Measurements from ENCODE around the gene ATP8A1.

Gene ATP8A1

GRCh38 chr4:42523066-42523718 lies 133.7 kb downstream of the ATP8A1 start:
- Histone ChIP-seq H3K4me1 (ENCODE audit: low read length) (no peaks in the 10 kb centered on the region), H3K27ac (ENCODE audit: low read length) (no peak overlapping the region), H2AFZ (ENCODE audit: low read depth, low read length) (no peak overlapping the region), H4K20me1 (ENCODE audit: insufficient read depth, low read length) (no peaks in the 10 kb centered on the region), H3K79me2 (ENCODE audit: low read length) (no peaks in the 10 kb centered on the region), H3K9me3 (ENCODE audit: insufficient read depth, low read length) (no peaks in the 10 kb centered on the region), H3K27me3 (ENCODE audit: low read depth, low read length) (no peaks in the 10 kb centered on the region), H3K36me3 (replicated peaks; ENCODE audit: low read depth, low read length) (peaks cover 7% of the 10 kb centered on the region), H3K9ac (ENCODE audit: low read length) (no peak overlapping the region), H3K4me2 (ENCODE audit: low read length) (no peak overlapping the region), H3K4me3 (ENCODE audit: low read length) (no peak overlapping the region)
- no peak for TF ChIP-seq EZH2phosphoT487 (IDR thresholded peaks at IDR 0.05; ENCODE audit: low read depth)
- TF ChIP-seq CTCF (IDR thresholded peaks at IDR 0.05; ENCODE audit: low read depth, low read length): no peak

GRCh38 chr4:42519803-42520417 lies 137.0 kb downstream of the ATP8A1 start:
- no peak overlapping the region for H3K4me2 ChIP-seq (ENCODE audit: low read length)
- no peaks in the 10 kb centered on the region for H3K9me3 ChIP-seq (ENCODE audit: insufficient read depth, low read length)
- no peak overlapping the region for H3K27ac ChIP-seq (ENCODE audit: low read length)
- no peak overlapping the region for H3K4me3 ChIP-seq (ENCODE audit: low read length)
- H3K27me3 ChIP-seq (ENCODE audit: low read depth, low read length): no peaks in the 10 kb centered on the region
- H3K79me2 ChIP-seq (ENCODE audit: low read length): no peaks in the 10 kb centered on the region
- peaks cover 9% of the 10 kb centered on the region for H3K4me1 ChIP-seq (ENCODE audit: low read length)
- no peak overlapping the region for H3K9ac ChIP-seq (ENCODE audit: low read length)
- H4K20me1 ChIP-seq (ENCODE audit: insufficient read depth, low read length): no peaks in the 10 kb centered on the region
- no peak overlapping the region for H2AFZ ChIP-seq (ENCODE audit: low read depth, low read length)
- TF ChIP-seq EZH2phosphoT487 (IDR thresholded peaks at IDR 0.05; ENCODE audit: low read depth) (no peak), CTCF (IDR thresholded peaks at IDR 0.05; ENCODE audit: low read depth, low read length) (peak; percentile 73)
- H3K36me3 ChIP-seq (replicated peaks; ENCODE audit: low read depth, low read length): peaks cover 7% of the 10 kb centered on the region

- peaks cover 4% of the 10 kb centered on the region for H3K36me3 ChIP-seq (replicated peaks; ENCODE audit: low read depth, low read length)
- TF ChIP-seq CTCF (IDR thresholded peaks at IDR 0.05; ENCODE audit: low read depth, low read length) (no peak), EZH2phosphoT487 (IDR thresholded peaks at IDR 0.05; ENCODE audit: low read depth) (no peak)
These were observed 141.6 kb downstream of the ATP8A1 start for GRCh38 chr4:42515156-42515884.

More at GRCh38 chr4:42515156-42515884, 141.6 kb downstream of the ATP8A1 start:
- Histone ChIP-seq H3K4me3 (ENCODE audit: low read length) (peak overlapping the region; percentile 24), H3K4me1 (ENCODE audit: low read length) (peaks cover 16% of the 10 kb centered on the region), H3K27me3 (ENCODE audit: low read depth, low read length) (no peaks in the 10 kb centered on the region), H4K20me1 (ENCODE audit: insufficient read depth, low read length) (no peaks in the 10 kb centered on the region), H3K27ac (ENCODE audit: low read length) (0 out of 2 replicates have a peak overlapping the region, but pooled peaks have one; percentile 4), H3K4me2 (ENCODE audit: low read length) (peak overlapping the region; percentile 69), H3K79me2 (ENCODE audit: low read length) (no peaks in the 10 kb centered on the region), H2AFZ (ENCODE audit: low read depth, low read length) (no peak overlapping the region), H3K9ac (ENCODE audit: low read length) (0 out of 2 replicates have a peak overlapping the region, but pooled peaks have one; percentile 7), H3K9me3 (ENCODE audit: insufficient read depth, low read length) (no peaks in the 10 kb centered on the region)

Measured in OCI-LY3 (cell line).